ENCODE results near the gene EPPIN. TPM values are rescaled to one million over a fixed set of nuclear protein-coding genes. Genes with fewer than 3 reads are reported as not detected.

EPPIN gene
- polyA plus RNA-seq, 1 donor (not counting 4 experiments of a cell fraction or from before 2014, with no cell fraction given): not detected

DNA sequence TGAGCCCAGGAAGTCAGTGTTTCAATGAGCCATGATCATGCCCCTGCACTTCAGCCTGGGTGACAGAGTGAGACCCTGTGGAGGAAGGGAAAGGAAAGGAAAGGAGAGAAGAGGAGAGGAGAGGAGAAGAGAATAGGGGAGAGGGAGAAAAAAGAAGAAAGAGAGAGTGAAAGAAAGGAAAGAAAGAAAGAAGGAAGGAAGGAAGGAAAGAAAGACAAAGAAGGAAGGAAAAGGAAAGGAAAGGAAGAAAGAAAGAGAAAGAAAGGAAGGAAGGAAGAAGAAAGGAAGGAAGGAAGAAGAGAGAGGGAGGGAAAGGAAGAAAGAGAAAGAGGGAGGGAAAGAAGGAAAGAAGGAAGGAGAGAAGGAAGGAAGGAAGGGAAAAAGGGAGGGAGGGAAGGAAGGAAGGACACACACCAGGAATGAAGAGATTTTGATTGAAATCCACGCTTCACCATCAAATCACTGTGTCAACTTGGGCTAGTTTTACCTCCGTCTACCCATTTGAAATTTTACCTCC lies 17.6 kb upstream of the EPPIN start:
- H3K4me1 ChIP-seq (ENCODE audit: control insufficient read depth, extremely low read depth, insufficient read depth, low read length): no peaks in the 10 kb centered on the region
- no peaks in the 10 kb centered on the region for H3K9me1 ChIP-seq (ENCODE audit: control insufficient read depth, extremely low read depth, insufficient read depth, low read length)
- no peaks in the 10 kb centered on the region for H4K20me1 ChIP-seq (ENCODE audit: control insufficient read depth, extremely low read depth, insufficient read depth, low read length)
- H3K9ac ChIP-seq (ENCODE audit: control insufficient read depth, extremely low read depth, insufficient read depth, low read length): no peak overlapping the region
- H3K27me3 ChIP-seq (ENCODE audit: control insufficient read depth, extremely low read depth, insufficient read depth, low read length): no peaks in the 10 kb centered on the region
- H3K9me3 ChIP-seq (ENCODE audit: control insufficient read depth, low read depth, low read length): no peaks in the 10 kb centered on the region
- dilution Hi-C loops (cut with MboI; ENCODE audit: extremely low pct_ligation_motif_present, low sequenced_read_pairs): no loop called here
- DNase-seq (ENCODE audit: low read depth, low spot score) (no peak), FAIRE-seq (no peak)
- H3K4me3 ChIP-seq (ENCODE audit: control insufficient read depth in 2 of 3, extremely low read depth in 1 of 3, insufficient read depth in 2 of 3, low read depth in 1 of 3, low read length in 3 of 3): no peak overlapping the region
- no peaks in the 10 kb centered on the region for H3K36me3 ChIP-seq (ENCODE audit: control insufficient read depth in 2 of 2, extremely low read depth in 1 of 2, insufficient read depth in 2 of 2, low read length in 2 of 2)
- H3K27ac ChIP-seq (ENCODE audit: control insufficient read depth, insufficient read depth, low read length): no peak overlapping the region
- no peaks in the 10 kb centered on the region for H3K79me2 ChIP-seq (ENCODE audit: control insufficient read depth, insufficient read depth, low read length)
- no peak overlapping the region for H2AFZ ChIP-seq (ENCODE audit: control insufficient read depth, low read length)
- TF ChIP-seq, protein P1, sequence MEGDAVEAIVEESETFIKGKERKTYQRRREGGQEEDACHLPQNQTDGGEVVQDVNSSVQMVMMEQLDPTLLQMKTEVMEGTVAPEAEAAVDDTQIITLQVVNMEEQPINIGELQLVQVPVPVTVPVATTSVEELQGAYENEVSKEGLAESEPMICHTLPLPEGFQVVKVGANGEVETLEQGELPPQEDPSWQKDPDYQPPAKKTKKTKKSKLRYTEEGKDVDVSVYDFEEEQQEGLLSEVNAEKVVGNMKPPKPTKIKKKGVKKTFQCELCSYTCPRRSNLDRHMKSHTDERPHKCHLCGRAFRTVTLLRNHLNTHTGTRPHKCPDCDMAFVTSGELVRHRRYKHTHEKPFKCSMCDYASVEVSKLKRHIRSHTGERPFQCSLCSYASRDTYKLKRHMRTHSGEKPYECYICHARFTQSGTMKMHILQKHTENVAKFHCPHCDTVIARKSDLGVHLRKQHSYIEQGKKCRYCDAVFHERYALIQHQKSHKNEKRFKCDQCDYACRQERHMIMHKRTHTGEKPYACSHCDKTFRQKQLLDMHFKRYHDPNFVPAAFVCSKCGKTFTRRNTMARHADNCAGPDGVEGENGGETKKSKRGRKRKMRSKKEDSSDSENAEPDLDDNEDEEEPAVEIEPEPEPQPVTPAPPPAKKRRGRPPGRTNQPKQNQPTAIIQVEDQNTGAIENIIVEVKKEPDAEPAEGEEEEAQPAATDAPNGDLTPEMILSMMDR (optimal IDR thresholded peaks at IDR 0.05 in 1 of 3, IDR thresholded peaks at IDR 0.05 in 1 of 3, conservative IDR thresholded peaks at IDR 0.05 in 1 of 3; ENCODE audit: extremely low read depth in 1 of 3, insufficient read depth in 2 of 3, low read length in 3 of 3): no peak
- no peak for TF ChIP-seq EZH2 (IDR thresholded peaks at IDR 0.05; ENCODE audit: low read length)
- H3K4me2 ChIP-seq (ENCODE audit: control insufficient read depth, extremely low read depth, insufficient read depth, low read depth, low read length): no peak overlapping the region

DNA sequence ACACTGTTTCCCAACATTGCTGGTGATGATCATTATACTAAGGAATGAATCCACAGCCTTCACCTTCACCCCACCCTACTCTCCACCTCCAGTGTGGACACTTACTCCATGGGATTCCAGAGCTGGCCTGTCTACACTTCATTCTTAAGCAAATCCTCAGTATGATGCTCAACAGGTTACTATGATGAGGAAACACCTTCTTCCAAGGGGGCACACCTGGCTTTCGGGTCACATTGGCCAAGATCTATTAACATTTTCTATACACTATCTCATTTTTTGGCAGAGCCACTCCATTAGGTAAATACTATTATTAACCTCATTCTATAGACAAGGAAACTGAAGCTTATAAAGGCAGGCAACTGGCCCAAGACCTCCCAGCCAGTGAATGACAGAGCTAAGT lies 8.0 kb upstream of the EPPIN start:
- dilution Hi-C loops (cut with MboI; ENCODE audit: extremely low pct_ligation_motif_present, low sequenced_read_pairs): no loop called here
- no peaks in the 10 kb centered on the region for H3K79me2 ChIP-seq (ENCODE audit: control insufficient read depth, insufficient read depth, low read length)
- FAIRE-seq (no peak), DNase-seq (ENCODE audit: low read depth, low spot score) (no peak)
- no peak overlapping the region for H3K4me3 ChIP-seq (ENCODE audit: control insufficient read depth in 2 of 3, extremely low read depth in 1 of 3, insufficient read depth in 2 of 3, low read depth in 1 of 3, low read length in 3 of 3)
- H3K4me2 ChIP-seq (ENCODE audit: control insufficient read depth, extremely low read depth, insufficient read depth, low read depth, low read length): no peak overlapping the region
- TF ChIP-seq EZH2 (IDR thresholded peaks at IDR 0.05; ENCODE audit: low read length): no peak
- TF ChIP-seq, protein P1 (optimal IDR thresholded peaks at IDR 0.05 in 1 of 3, IDR thresholded peaks at IDR 0.05 in 1 of 3, conservative IDR thresholded peaks at IDR 0.05 in 1 of 3; ENCODE audit: extremely low read depth in 1 of 3, insufficient read depth in 2 of 3, low read length in 3 of 3): no peak
- no peak overlapping the region for H3K27ac ChIP-seq (ENCODE audit: control insufficient read depth, insufficient read depth, low read length)
- no peaks in the 10 kb centered on the region for H4K20me1 ChIP-seq (ENCODE audit: control insufficient read depth, extremely low read depth, insufficient read depth, low read length)
- no peaks in the 10 kb centered on the region for H3K36me3 ChIP-seq (ENCODE audit: control insufficient read depth in 2 of 2, extremely low read depth in 1 of 2, insufficient read depth in 2 of 2, low read length in 2 of 2)
- H3K9ac ChIP-seq (ENCODE audit: control insufficient read depth, extremely low read depth, insufficient read depth, low read length): no peak overlapping the region
- H3K4me1 ChIP-seq (ENCODE audit: control insufficient read depth, extremely low read depth, insufficient read depth, low read length): no peaks in the 10 kb centered on the region
- H2AFZ ChIP-seq (ENCODE audit: control insufficient read depth, low read length): no peak overlapping the region
- peaks cover 4% of the 10 kb centered on the region for H3K27me3 ChIP-seq (ENCODE audit: control insufficient read depth, extremely low read depth, insufficient read depth, low read length)
- no peaks in the 10 kb centered on the region for H3K9me3 ChIP-seq (ENCODE audit: control insufficient read depth, low read depth, low read length)
- H3K9me1 ChIP-seq (ENCODE audit: control insufficient read depth, extremely low read depth, insufficient read depth, low read length): no peaks in the 10 kb centered on the region
